Fibroblast of skin of abdomen (primary cell): Measurements from ENCODE around the gene GGA3.
A peak's percentile ranks its signal among the peaks of the same experiment; 100 is the strongest.

Experiments
- DNase-seq: peaks from one replicate; pipeline ENCODE4 v3.0.0-alpha.2; 2013

Gene GGA3

GRCh38 chr17:75244133-75244866 is 17.1 kb downstream of the GGA3 start:
- no peak for DNase-seq

GRCh38 chr17:75242461-75243042 is 18.9 kb downstream of the GGA3 start:
- no peak for DNase-seq

GRCh38 chr17:75241996-75242460 is 19.4 kb downstream of the GGA3 start:
- no peak for DNase-seq

- DNase-seq: no peak
Observed at GRCh38 chr17:75241502-75241901, 19.9 kb downstream of the GGA3 start.

GRCh38 chr17:75241143-75241430 is 20.3 kb downstream of the GGA3 start:
- no peak for DNase-seq

GRCh38 chr17:75240394-75241142 is 20.8 kb downstream of the GGA3 start:
- peak; percentile 22 for DNase-seq

GRCh38 chr17:75239778-75240393 is 21.5 kb downstream of the GGA3 start:
- DNase-seq: no peak

GRCh38 chr17:75239214-75239613 is 22.2 kb downstream of the GGA3 start:
- DNase-seq: no peak

- peak; percentile 52 for DNase-seq
Observed at GRCh38 chr17:75238684-75239191, 22.7 kb downstream of the GGA3 start.

GRCh38 chr17:75238020-75238580 is 23.3 kb downstream of the GGA3 start:
- no peak for DNase-seq

- DNase-seq: no peak
Observed at GRCh38 chr17:75237100-75238014, 24.0 kb downstream of the GGA3 start.

- no peak for DNase-seq
Observed at GRCh38 chr17:75232786-75233185, 28.6 kb downstream of the GGA3 start.

- DNase-seq: no peak
Observed at GRCh38 chr17:75231741-75232464, 29.5 kb downstream of the GGA3 start.

GRCh38 chr17:75231071-75231470 is 30.3 kb downstream of the GGA3 start:
- no peak for DNase-seq

- DNase-seq: no peak
Observed at GRCh38 chr17:75228847-75229246, 32.6 kb downstream of the GGA3 start.

- DNase-seq: no peak
Observed at GRCh38 chr17:75228305-75228704, 33.1 kb downstream of the GGA3 start.

- DNase-seq: no peak
Observed at GRCh38 chr17:75227729-75228128, 33.7 kb downstream of the GGA3 start.

GRCh38 chr17:75225016-75225415 is 36.4 kb downstream of the GGA3 start:
- DNase-seq: no peak

- no peak for DNase-seq
Observed at GRCh38 chr17:75219815-75220214, 41.6 kb downstream of the GGA3 start.

GRCh38 chr17:75218131-75218530 is 43.3 kb downstream of the GGA3 start:
- no peak for DNase-seq

- DNase-seq: no peak
Observed at GRCh38 chr17:75209061-75209460, 52.3 kb downstream of the GGA3 start.
